ENCODE measurements around the gene GOLGA6A.
"Not testable (repeated sequence)": the region's sequence is repeated elsewhere in the genome, so short reads cannot be mapped to it uniquely, and the experiment has no call there.

GOLGA6A gene

DNA sequence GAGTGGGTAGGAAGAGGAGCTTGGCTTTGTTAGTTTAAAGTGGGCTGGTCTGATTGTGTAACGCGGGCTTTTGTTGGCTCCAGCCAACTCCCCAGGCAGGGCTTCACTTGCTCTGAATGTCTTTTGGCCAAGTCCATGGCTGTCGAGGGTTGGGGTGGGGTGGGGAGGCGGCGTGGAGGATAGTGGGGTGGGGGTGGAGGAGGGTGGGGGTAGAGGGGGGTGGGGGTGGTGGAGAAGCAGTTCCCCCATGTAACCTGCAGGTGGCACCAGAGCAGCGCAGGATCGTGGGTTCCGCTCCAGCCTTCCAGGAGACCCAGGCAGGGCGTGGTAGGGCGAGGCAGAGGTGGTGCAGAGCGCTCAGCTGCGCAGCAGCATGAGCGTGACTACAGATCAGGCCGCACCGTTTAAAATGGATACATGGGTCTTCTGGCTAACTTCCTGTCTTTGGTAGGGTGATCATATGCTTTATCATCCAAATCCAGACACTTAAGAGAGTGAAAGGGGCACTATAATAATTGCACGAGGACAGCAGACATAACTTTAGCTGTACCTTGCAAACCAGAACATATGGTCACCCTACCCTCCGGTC is 28.3 kb downstream of the GOLGA6A start:
- DNase-seq (ENCODE audit: low read depth in 1 of 2, low spot score in 1 of 2) = peak; percentile 35 to 54

- DNase-seq (ENCODE audit: low read depth in 1 of 2, low spot score in 1 of 2) = no peak
Measured at GRCh38 chr15:74053517-74053916, 28.8 kb downstream of the GOLGA6A start.

- not testable (repeated sequence) for DNase-seq (ENCODE audit: low read depth in 1 of 2, low spot score in 1 of 2)
Measured at GRCh38 chr15:74052271-74053260, 29.8 kb downstream of the GOLGA6A start.

DNA sequence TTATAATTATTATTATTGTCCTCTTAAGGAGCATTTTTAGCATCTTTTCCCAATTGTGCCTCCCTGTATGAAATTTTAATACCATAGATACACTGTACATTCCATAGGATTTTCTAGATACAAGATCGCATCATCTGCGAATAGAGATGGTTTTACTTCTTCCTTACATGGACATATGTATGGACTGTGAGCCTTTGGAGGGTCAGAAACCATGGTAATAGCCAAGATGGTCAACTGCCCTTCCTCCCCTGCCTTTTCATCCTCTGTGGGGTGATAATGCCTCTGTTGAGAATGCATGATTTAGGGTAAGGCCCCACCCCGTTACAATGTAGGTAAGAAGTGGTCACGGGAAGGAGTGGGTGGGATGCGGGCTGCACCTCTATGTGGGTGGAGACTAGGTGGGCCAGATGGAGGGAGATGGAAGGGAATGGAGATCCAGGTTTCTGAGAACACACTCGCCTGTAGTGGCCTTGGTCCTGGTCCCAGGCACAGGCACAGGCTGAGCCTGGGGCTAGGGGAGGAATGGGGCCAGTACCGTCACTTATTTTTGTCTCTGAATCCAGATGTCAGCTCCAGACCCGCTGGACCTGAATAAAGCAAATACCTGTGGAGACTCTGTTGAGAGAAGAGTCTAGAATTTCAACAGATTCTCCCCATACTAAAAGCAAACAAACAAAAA is 31.7 kb downstream of the GOLGA6A start:
- no peak for DNase-seq (ENCODE audit: low read depth in 1 of 2, low spot score in 1 of 2)

DNA sequence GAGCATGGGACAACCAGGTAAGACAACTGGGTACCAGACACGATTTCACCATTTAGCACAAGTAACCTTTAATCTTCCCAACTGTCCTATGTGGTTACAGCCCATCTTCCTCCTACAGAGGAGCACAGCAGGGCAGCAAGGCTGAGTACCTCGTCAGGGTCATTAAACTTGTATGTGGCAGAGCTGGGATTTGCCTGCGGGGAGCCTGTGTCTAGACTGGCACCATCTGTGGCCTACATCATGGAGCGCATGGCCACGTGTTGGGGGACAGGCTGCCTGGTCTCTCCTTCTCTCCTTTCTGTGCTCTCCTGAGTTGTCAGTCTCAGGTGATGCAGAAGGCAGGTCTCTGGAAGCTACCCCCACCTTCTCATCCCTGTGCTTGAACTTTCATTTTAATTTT is 32.2 kb downstream of the GOLGA6A start:
- DNase-seq (ENCODE audit: low read depth in 1 of 2, low spot score in 1 of 2) = no peak

- no peak for DNase-seq (ENCODE audit: low read depth in 1 of 2, low spot score in 1 of 2)
Measured at GRCh38 chr15:74046275-74046674, 36.1 kb downstream of the GOLGA6A start.

DNA sequence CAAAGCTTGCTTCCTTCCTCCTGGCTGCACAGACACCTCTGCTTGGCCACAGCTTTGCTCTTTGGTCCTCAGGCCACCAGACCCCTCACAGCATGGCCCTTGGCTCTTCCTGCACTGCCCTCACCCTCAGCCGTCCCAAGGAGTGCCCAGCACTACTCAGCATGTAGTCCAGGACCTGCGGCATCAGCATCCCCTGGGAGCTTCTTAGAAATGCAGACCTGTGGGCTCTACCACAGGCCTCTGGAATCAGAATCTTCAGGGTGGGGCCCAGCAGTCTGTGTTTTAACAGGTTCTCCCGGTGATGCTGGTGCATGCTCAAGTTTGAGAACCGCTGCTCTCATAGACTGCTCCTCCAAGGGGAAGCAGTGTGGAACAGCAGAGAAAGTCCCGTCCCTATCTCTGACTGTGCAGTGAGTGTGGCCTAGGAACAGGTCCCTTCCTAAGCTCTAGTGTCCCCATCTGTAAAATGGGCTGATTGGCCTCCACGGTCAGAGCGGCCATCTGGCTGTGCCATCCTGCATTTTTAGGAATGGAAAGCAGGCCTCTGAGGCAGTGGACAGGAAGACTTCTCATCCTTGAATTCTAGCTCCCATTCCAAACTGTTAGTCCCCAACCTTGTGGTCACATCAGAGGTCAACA is 36.6 kb downstream of the GOLGA6A start:
- no peak for DNase-seq (ENCODE audit: low read depth in 1 of 2, low spot score in 1 of 2)

GRCh38 chr15:74045184-74045583 is 37.2 kb downstream of the GOLGA6A start:
- no peak for DNase-seq (ENCODE audit: low read depth in 1 of 2, low spot score in 1 of 2)

- no peak for DNase-seq (ENCODE audit: low read depth in 1 of 2, low spot score in 1 of 2)
Measured at GRCh38 chr15:74044267-74045110, 37.9 kb downstream of the GOLGA6A start.

GRCh38 chr15:74043425-74044266 is 38.7 kb downstream of the GOLGA6A start:
- no peak for DNase-seq (ENCODE audit: low read depth in 1 of 2, low spot score in 1 of 2)

DNA sequence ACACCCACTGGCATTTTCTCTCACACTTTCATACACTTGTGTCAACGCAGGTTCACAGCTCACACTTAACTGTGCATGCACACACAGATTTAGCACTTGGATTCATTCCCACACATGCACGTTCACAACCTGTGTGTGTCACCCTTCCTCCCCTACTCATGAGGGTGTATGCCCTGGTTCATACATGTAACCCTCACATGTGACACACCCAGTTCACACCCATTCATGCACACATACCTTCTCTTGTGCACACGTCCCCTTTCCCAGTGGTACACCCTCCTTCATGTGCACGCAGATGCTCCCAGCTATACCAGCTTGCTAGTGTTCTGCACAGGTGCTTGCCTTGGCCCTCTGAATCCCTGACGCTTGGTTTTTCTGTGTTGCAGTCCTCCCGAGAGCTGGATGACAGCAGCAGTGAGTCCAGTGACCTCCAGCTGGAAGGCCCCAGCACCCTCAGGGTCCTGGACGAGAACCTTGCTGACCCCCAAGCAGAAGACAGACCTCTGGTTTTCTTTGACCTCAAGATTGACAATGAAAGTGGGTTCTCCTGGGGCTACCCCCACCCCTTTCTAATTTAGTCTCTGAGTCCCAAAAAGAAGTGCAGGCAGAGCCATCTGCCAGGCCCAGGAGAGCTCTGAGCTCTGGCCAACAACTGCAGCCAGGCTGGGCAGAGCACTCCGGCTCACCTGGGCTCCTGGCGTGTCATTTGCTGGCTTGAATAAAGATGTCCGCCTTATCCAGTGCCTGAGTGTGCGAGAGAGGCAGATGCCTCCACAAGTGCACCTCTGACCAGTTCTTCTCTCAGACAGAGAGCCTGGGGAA is 39.5 kb downstream of the GOLGA6A start:
- no peak for DNase-seq (ENCODE audit: low read depth in 1 of 2, low spot score in 1 of 2)

DNA sequence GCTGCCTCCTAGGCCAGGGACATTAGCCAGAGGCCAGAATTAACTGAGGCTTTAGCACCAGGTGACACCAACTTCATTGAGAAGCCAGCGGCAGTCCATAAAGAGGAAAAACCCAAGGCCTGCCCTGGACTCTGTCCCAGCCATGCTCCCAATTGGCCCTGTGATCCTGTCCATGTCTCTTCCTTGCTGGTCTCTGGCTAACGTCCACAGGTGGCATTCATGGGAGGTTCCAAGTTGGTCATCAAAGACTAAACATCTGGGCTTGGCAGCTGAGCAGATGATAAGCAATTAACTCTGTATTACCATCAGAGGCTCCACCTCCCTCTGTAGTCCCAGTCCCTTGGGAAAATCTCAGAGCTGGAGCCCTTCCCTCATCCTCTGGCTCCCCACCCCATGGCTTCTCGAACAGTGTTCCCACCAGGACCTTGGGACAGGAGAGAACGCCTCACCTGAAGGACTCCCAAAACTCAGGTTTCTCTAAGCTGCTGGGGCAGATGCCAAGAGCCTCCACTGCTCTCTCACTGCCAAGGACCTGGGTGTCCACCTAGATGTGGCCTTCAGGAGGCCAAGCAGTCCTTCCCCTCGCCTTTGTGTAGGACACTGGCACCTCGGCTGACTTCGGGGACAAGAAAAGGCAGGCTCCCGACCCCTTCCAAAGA is 40.4 kb downstream of the GOLGA6A start:
- no peak for DNase-seq (ENCODE audit: low read depth in 1 of 2, low spot score in 1 of 2)

DNA sequence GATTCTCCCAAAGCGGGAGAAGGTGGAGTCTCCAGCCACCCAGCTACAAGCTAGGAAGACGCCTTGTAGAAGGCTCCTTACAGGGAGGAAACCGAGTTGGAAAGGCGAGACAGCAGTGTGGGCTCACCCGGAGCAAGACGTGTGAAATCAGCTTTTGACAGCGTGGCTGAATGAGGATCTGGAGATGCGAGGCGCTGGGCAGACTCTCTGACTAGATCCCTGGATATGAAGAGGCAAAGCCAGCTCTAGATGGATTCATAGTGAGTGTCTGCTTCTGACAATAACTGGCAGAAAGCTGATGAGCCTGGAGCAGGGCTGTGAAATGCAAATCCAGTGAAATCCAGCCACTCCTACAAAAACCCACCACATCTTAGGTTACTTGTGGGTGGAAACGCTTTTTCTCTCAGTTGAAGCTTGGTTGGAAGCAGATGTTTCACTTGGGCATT is 41.0 kb downstream of the GOLGA6A start:
- no peak for DNase-seq (ENCODE audit: low read depth in 1 of 2, low spot score in 1 of 2)

DNA sequence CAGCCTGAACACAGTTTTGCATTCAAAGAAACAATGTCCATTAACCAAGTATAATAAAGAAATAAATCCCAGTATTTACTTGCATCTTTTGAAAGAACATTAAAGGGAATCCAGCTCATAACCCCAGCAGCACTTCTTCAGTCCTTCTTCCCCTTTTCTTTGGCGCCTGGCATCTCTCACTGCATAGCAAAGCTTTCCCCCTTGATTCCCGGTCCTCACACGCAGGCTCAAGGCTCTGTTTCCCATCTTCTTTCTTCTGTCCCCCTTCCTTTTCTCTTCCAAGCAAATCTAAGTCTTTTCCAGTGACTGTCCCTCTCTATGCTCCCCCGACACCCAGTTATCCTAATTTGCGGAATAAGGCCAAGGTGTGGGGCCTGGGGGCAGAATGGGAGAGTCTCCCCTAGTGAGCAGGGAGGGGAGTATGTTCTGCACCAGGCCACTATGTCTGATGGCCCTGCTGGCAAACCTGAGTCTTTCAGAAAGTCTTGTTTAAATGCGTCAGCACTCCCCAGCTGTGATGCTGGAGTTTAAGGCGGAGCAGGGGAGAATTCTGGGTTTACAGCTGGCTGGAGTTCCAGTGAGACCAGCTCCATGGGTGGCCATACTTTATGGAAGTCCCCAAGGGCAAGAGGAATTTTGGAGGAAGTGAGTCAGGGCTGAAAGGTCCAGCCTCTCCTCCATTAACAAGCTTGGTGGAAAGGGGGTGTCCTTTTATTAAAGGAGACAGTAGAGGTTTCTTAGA is 42.1 kb downstream of the GOLGA6A start:
- no peak for DNase-seq (ENCODE audit: low read depth in 1 of 2, low spot score in 1 of 2)

GRCh38 chr15:74039656-74040010 is 42.7 kb downstream of the GOLGA6A start:
- DNase-seq (ENCODE audit: low read depth in 1 of 2, low spot score in 1 of 2) = no peak

DNA sequence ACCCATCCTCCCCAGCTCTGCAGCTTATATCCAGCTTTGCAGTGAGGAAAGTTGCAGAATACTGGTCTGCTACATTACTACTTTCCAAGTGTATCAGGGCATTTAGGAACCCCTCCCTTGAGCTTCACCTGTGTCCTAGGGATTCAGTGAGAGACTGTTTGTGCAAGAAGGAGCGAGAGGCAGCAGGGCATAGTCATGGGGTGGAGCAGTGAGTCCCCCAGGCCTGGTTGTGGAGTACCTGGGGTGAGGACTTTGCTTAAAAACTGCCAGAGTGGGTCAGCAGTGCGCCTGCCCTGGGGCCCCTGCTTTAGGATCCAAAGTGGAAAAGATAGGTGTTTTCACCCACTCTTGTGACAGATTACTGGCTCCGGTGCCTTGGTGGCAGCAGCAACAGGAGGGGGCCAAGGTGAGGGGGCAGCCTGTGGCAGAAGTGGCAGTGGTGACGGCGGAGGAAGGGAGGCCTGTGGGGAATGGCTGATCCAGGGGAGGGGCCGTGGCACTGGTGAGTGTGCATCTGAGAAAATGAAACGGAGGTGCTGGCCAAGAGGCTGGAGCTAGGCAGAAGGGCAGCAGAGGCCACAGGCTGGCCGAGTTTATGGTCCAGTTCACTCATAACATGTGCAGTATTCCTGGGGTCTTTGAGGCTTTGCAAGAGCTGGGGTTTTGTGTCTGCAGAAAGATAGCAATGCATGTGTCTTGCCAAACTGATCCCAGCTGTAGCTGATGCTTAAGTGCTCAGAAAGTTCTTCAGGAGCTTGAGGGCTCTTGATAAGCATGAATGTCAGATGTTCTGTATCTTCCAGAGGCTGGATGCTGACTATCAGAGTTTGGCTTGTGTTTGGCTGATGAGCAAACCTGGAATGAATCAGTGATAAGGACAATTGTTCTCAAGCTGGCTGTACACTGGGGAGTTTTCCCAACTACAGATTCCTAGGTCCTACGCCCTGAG is 43.4 kb downstream of the GOLGA6A start:
- DNase-seq (ENCODE audit: low read depth in 1 of 2, low spot score in 1 of 2) = no peak

Data from stimulated activated CD4-positive, alpha-beta T cell treated with anti-CD3 and anti-CD28 coated beads, Interleukin-15, amount 100 ng/mL, for 1 hour (primary cell).